GM23248 (cell line): Measurements from ENCODE around the gene CROCC2.

Source experiments
- EZH2 ChIP-seq: fragments of 200-600 bp; sonication (generic); IDR thresholded peaks from 2 replicates; pipeline ENCODE4 v1.6.1; 2018; ENCODE audit warnings: antibody characterized with exemption, mild to moderate bottlenecking; ENCODE audit not compliant: insufficient read depth, poor library complexity, severe bottlenecking
- EZH2phosphoT487 ChIP-seq: fragments of 200-600 bp; sonication (generic); IDR thresholded peaks from 2 replicates; pipeline ENCODE4 v1.6.1; 2018; ENCODE audit warnings: antibody characterized with exemption, moderate library complexity, mild to moderate bottlenecking, low read depth; ENCODE audit not compliant: insufficient read depth

GRCh38 chr2:240901986-240902614 is 4.0 kb upstream of the CROCC2 start:
- TF ChIP-seq EZH2phosphoT487 (no peak), EZH2 (no peak)
